Muscle of leg (tissue), 11 donors: ENCODE results near the gene ASIC4. TPM values are rescaled to one million over a fixed set of nuclear protein-coding genes. Genes with fewer than 3 reads are reported as not detected.

Experiments used
- DNase-seq: peaks from one replicate; pipeline ENCODE4 v3.0.0; 2013
- H3K27ac ChIP-seq: one replicate; pipeline ENCODE4 v1.5.1; 2013; ENCODE audit warnings: mild to moderate bottlenecking, low read length, control low read depth
- H3K27me3 ChIP-seq: one replicate; pipeline ENCODE4 v1.6.1; 2013; ENCODE audit warnings: low read length; ENCODE audit not compliant: control insufficient read depth, insufficient read depth
- H3K36me3 ChIP-seq: one replicate; pipeline ENCODE4 v1.6.1; 2013; ENCODE audit warnings: low read length; ENCODE audit not compliant: control insufficient read depth, insufficient read depth
- H3K4me1 ChIP-seq: one replicate; pipeline ENCODE4 v1.6.1; 2013; ENCODE audit warnings: low read length; ENCODE audit not compliant: control insufficient read depth, insufficient read depth
- H3K4me3 ChIP-seq: one replicate; pipeline ENCODE4 v1.5.1; 2013; ENCODE audit warnings: low read length, control low read depth
- H3K9me3 ChIP-seq: replicated peaks from 2 replicates; pipeline ENCODE4 v1.6.1; 2013; ENCODE audit warnings: low read depth, low read length; ENCODE audit not compliant: control insufficient read depth
- WGBS: methylation state at CpG from one replicate; pipeline ENCODE4 v1.1.5; 2013; ENCODE audit warnings: missing lambda C conversion rate; ENCODE audit not compliant: insufficient coverage; 5-methylcytosine and 5-hydroxymethylcytosine counted together
- polyA plus RNA-seq, 8 donors: library from polyadenylated mRNA; unstranded; fragments of 120-200 nt; gene quantifications; one replicate each; pipeline versions ENCODE4 v1.2.1 to v1.2.3, GENCODE V29; 2013; ENCODE audit warnings: inconsistent platforms in 1 of 8, low replicate concordance in 1 of 8; ENCODE audit not compliant: insufficient read length in 8 of 8, insufficient read depth in 1 of 8
- total RNA-seq: library from RNA; stranded (reverse); fragments of 120-200 nt; gene quantifications from one replicate; pipeline ENCODE4 v1.2.4, GENCODE V29; 2013

The ASIC4 gene
- total and polyA plus RNA-seq, 9 donors: 0.12 to 0.51 (median 0.35) TPM

DNA sequence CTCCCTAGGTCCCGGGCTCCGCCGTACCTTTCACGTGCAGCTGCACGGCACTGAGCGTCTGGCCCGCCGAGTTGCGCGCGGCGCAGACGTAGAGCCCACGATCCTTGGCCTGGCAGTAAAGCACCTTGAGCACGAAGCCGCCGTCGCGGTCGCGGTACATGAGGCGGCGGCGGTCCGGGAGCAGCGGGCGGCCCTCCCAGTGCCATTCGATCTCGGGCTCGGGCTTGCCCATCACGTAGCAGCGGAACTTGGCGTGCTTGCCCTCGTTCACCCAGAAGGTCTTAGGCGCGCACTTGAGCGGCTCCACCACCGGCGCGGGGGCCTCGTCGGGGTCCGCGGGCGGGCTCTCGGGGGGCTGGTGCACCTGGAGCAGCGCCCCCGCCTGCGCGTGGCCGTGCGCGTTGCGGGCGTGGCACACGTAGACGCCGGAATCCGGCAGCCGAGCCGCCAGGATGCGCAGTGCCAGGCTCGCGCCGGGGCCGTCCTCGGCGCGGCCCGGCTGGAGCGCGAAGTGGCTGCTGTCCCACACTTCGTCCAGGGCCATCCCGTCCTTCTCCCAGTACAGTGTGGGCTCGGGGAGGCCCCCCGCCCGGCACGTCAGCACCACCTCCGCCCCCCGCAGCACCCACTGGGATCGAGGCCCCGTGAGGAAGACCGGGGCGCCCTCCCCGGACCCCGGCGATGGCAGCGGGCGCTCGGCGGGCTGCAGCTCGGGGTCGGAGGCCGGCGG lies 56.1 kb downstream of the ASIC4 start:
- Histone ChIP-seq H3K4me1 (peaks cover 33% of the 10 kb centered on the region), H3K27ac (peak overlapping the region; percentile 47), H3K27me3 (peaks cover 15% of the 10 kb centered on the region), H3K4me3 (peak overlapping the region; percentile 72), H3K36me3 (peaks cover 41% of the 10 kb centered on the region), H3K9me3 (no peaks in the 10 kb centered on the region)
- DNase-seq: peak; percentile 50
- WGBS: 3% methylated on average over 95 of the region's 95 CpGs

- Histone ChIP-seq H3K4me3 (peak overlapping the region; percentile 72), H3K27ac (peak overlapping the region; percentile 51)
Observed at GRCh38 chr2:219570924-219571310, 56.6 kb downstream of the ASIC4 start.

DNA sequence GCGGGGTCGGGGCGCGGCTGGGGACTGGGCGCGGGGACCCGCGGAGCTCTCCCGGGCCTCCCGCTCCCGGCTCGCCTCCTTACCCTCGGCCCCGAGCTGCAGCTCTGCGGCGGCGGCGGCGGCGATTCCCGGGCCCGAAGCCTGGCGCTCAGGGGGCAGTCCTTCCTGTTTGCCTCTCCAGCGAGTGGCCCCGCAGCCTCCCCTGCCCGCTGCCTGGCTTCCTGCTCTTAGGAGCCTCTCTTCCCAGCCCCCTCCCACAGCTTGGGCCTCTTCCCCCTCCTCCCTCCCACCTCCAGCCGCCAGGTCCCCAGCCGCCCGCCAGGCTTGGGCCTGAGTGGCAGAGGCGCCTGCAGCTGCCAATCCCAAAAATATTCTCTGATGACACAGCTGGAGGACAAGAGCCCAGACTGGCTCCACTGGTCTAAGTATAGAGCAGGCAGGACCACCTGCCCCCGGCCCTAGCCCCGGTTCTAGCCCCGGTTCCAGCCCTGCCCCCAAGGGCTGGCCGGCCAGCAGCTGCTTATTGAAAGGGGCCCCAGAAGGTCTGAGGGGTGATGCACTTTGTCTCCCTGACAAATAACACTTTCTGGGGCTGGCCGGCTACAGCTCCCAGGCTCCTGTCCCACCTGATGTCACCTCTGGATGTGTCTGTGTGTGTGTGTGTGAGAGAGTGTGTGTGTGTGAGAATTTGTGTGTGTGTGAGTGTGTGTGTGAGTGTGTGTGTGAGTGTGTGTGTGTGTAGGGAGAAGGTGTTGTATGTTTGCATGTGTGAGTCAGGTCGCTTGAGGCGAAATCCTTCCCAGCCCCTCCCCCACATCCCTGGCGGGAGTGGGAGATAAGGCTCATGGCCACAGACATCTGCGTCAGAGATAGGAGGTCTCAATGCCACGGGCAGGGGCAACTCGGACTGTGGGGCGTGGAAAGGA lies 57.3 kb downstream of the ASIC4 start, which contains the start of gene OBSL1:
Gene OBSL1 (minus strand): TSS at position 229 of the 926 bp plus-strand sequence. CDS start 307 bp downstream, outside the sequence.
- peaks cover 29% of the 10 kb centered on the region for H3K36me3 ChIP-seq
- peak; percentile 92 for DNase-seq
- peak within 1 kb of the TSS; percentile 72 for H3K4me3 ChIP-seq
- H3K9me3 ChIP-seq: no peaks in the 10 kb centered on the region
- 4% methylated on average over 39 of the region's 42 CpGs for WGBS
- H3K27me3 ChIP-seq: peaks cover 15% of the 10 kb centered on the region
- peaks cover 35% of the 10 kb centered on the region for H3K4me1 ChIP-seq
- H3K27ac ChIP-seq: peak within 1 kb of the TSS; percentile 85

More at GRCh38 chr2:219570924-219571310, 56.6 kb downstream of the ASIC4 start:
- no peaks in the 10 kb centered on the region for H3K9me3 ChIP-seq
- H3K36me3 ChIP-seq: peaks cover 35% of the 10 kb centered on the region
- peaks cover 32% of the 10 kb centered on the region for H3K4me1 ChIP-seq
- DNase-seq: peak; percentile 55
- peaks cover 15% of the 10 kb centered on the region for H3K27me3 ChIP-seq
- WGBS: under 1% methylated on average over 49 of the region's 55 CpGs

DNA sequence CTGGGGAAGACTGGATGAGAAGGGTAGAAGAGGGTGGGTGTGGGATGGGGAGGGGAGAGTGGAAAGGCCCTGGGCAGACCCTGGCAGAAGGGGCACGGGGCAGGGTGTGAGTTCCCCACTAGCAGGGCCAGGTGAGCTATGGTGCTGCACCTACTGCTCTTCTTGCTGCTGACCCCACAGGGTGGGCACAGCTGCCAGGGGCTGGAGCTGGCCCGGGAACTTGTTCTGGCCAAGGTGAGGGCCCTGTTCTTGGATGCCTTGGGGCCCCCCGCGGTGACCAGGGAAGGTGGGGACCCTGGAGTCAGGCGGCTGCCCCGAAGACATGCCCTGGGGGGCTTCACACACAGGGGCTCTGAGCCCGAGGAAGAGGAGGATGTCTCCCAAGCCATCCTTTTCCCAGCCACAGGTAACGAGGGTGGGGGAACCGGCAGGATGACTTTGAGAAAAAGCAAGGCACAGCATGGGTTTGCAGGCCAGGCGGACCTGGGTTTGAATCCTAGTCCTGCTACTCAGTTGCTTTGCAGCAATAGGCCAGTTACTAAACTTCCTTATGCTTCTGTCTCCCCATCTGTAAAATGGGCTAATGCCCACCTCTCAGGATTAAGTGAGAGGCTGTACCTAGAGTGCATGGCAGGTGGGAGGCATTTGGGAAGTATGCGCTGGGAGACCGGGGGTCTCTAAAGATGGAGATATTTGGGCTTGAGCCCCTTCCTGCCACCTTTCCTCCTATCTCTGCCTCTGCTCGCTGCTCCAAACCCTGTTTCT lies 58.1 kb downstream of the ASIC4 start, which contains the start of gene INHA:
Gene INHA (plus strand): TSS at position 74 of the 765 bp plus-strand sequence. CDS start 65 bp downstream, at position 139.
- Histone ChIP-seq H3K27ac (peak within 1 kb of the TSS; percentile 85), H3K4me1 (peaks cover 43% of the 10 kb centered on the region), H3K9me3 (no peaks in the 10 kb centered on the region), H3K27me3 (peaks cover 17% of the 10 kb centered on the region), H3K4me3 (peak within 1 kb of the TSS; percentile 72), H3K36me3 (peaks cover 20% of the 10 kb centered on the region)
- no peak for DNase-seq
- 77% methylated on average over 9 of the region's 13 CpGs for WGBS

GRCh38 chr2:219573166-219573565 lies 58.9 kb downstream of the ASIC4 start:
- DNase-seq: no peak
- H3K4me3 ChIP-seq: no peak overlapping the region
- H3K27ac ChIP-seq: no peak overlapping the region
- H3K4me1 ChIP-seq: peaks cover 43% of the 10 kb centered on the region
- WGBS: no CpG with 5 or more reads among the region's 5 CpGs
- no peaks in the 10 kb centered on the region for H3K9me3 ChIP-seq
- H3K27me3 ChIP-seq: peaks cover 18% of the 10 kb centered on the region
- H3K36me3 ChIP-seq: peaks cover 13% of the 10 kb centered on the region

GRCh38 chr2:219574484-219575311 lies 60.4 kb downstream of the ASIC4 start:
- Histone ChIP-seq H3K4me1 (peaks cover 42% of the 10 kb centered on the region), H3K4me3 (no peak overlapping the region), H3K36me3 (peaks cover 4% of the 10 kb centered on the region), H3K9me3 (no peaks in the 10 kb centered on the region), H3K27ac (no peak overlapping the region), H3K27me3 (peaks cover 21% of the 10 kb centered on the region)
- no peak for DNase-seq
- 76% methylated on average over 20 of the region's 22 CpGs for WGBS

DNA sequence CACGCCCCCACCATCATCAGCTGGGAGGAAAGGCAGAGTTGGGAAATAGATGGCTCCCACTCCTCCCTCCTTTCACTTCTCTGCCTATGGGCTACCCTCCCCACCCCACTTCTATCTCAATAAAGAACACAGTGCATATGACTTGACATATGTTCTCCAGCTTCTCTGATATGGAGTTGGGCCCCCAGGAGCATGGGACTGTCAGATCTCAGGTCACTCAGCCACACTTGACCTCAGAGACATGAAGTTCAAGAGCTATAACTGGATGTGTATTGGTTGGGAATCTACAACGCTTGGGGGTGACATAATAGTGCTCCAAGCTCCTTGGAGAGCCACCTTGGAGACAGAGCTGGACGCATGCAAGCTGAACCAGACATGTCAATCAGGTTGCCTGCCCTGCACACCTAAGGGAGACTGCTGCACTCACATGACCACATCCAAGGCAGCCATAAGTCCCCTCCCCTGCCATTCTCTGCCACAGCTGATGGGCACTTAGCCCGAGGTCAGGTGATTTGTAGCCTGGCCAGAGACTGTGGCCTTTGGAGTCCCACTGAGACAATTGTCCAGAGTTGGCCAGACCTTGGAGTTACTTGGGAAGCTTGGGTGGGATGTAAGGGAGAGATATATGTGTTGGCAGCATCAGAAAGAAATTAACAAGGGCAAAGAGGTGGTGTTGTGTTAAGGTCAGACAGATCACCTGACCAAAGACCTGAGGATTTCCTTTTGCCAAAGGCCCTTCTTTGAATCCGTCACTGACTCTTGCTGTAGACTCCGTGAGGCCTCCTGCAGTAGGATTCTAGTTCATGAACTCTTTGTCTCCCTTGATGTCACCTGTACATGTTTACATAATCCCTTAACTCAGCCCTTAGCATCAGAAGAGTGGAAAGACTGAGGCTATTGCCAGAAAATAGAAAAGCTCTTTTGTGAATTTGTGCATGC lies 61.6 kb downstream of the ASIC4 start:
- Histone ChIP-seq H3K27me3 (peaks cover 19% of the 10 kb centered on the region), H3K36me3 (no peaks in the 10 kb centered on the region), H3K4me1 (peaks cover 36% of the 10 kb centered on the region), H3K9me3 (no peaks in the 10 kb centered on the region), H3K27ac (no peak overlapping the region), H3K4me3 (no peak overlapping the region)
- no peak for DNase-seq
- 91% methylated on average over 4 of the region's 6 CpGs for WGBS

GRCh38 chr2:219576505-219577388 lies 62.5 kb downstream of the ASIC4 start:
- Histone ChIP-seq H3K4me3 (no peak overlapping the region), H3K27me3 (peaks cover 17% of the 10 kb centered on the region), H3K36me3 (no peaks in the 10 kb centered on the region), H3K27ac (no peak overlapping the region), H3K4me1 (peaks cover 33% of the 10 kb centered on the region), H3K9me3 (no peaks in the 10 kb centered on the region)
- 17% methylated on average over 7 of the region's 15 CpGs for WGBS
- DNase-seq: peak; percentile 47
